HUES6 (cell line): Measurements from ENCODE around the gene TAS2R1.

Experiments used
- H3K27ac ChIP-seq: 2 replicates; pipeline ENCODE4 v1.7.0; 2013; ENCODE audit warnings: low read depth, mild to moderate bottlenecking, low read length, inconsistent platforms
- H3K27me3 ChIP-seq: 2 replicates; pipeline ENCODE4 v1.6.1; 2013; ENCODE audit warnings: low read length; ENCODE audit not compliant: control insufficient read depth, insufficient read depth
- H3K36me3 ChIP-seq: 2 replicates; pipeline ENCODE4 v1.6.1; 2013; ENCODE audit warnings: low read length; ENCODE audit not compliant: control insufficient read depth, insufficient read depth
- H3K4me1 ChIP-seq: 2 replicates; pipeline ENCODE4 v1.6.1; 2013; ENCODE audit warnings: low read length; ENCODE audit not compliant: control insufficient read depth, insufficient read depth
- H3K4me3 ChIP-seq: 2 replicates; pipeline ENCODE4 v1.5.1; 2013; ENCODE audit warnings: low read depth, low read length
- H3K9ac ChIP-seq: one replicate; pipeline ENCODE4 v1.6.1; 2013; ENCODE audit warnings: mild to moderate bottlenecking, low read length
- H3K9me3 ChIP-seq: 2 replicates; pipeline ENCODE4 v1.6.1; 2013; ENCODE audit warnings: low read depth, low read length; ENCODE audit not compliant: control insufficient read depth, insufficient read depth

Gene TAS2R1

DNA sequence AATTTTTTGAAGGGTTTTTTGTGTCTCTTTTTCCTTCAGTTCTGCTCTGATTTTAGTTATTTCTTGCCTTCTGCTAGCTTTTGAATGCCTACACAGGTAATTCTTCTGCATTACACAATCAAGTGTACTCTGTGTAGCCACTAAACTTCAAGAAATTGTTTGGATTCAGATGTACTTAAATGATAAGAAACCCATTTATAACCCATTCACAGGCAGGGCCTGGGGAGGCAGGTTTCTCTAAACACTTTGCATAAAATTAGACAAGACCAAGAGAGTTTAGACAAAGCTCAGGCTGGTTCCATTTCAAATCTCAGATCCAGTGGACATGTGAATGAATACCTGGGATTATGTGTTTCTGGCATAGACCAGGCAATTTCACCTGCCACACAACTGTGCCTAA, 43.0 kb downstream of the TAS2R1 start:
- Histone ChIP-seq H3K36me3 (no peaks in the 10 kb centered on the region), H3K9ac (no peak overlapping the region), H3K4me1 (no peaks in the 10 kb centered on the region), H3K27ac (no peak overlapping the region), H3K27me3 (no peaks in the 10 kb centered on the region), H3K9me3 (no peaks in the 10 kb centered on the region), H3K4me3 (no peak overlapping the region)

DNA sequence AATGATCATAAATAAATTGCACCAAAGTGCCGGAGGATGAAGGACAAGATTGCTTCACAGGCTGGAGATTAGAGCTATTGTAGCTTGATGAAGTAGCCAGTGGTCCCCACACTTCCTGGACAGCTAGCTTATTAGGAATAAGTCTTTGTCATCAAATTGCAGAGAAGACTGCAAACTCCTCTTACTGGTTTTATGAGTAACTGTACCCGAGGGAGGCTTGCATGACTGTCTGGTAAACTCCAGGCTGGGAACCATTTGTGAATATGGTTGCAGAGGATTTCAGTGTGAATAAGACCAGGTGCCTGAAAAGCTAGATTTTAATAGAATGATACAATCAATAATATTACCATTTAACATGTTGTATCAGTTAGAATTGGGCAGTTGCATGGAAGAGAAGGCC, 47.7 kb downstream of the TAS2R1 start:
- Histone ChIP-seq H3K27me3 (no peaks in the 10 kb centered on the region), H3K4me1 (no peaks in the 10 kb centered on the region), H3K9ac (no peak overlapping the region), H3K27ac (no peak overlapping the region), H3K4me3 (no peak overlapping the region), H3K9me3 (0 out of 2 replicates have a peak, but pooled peaks cover 3% of the 10 kb centered on the region), H3K36me3 (no peaks in the 10 kb centered on the region)
